Measurements from ENCODE around the gene KCNQ5. TPM values are rescaled to one million over a fixed set of nuclear protein-coding genes. Genes with fewer than 3 reads are reported as not detected.

The KCNQ5 gene
- total RNA-seq, 4 donors from 2014 or later: 1.1 to 14.6 (median 9.0) TPM

DNA sequence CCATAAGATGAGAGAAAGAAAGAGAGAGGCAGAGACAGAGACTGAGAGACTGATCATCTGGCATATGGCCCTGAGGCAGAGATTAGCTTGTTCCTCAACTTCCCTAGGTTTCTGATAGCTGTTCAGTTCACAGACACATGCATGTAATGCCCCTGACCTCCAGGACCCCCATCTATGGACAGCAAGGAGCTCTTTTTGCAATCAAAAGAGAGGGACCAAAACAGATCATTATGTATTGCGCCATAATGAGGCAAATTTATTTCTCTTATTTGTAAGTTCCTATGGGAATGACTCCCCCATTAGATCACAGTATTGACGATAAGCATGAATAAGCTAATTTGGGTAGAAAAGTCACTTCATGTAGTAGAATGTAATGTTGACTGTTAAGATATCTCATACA, 25.6 kb downstream of the KCNQ5 start:
- TF ChIP-seq, protein P1, sequence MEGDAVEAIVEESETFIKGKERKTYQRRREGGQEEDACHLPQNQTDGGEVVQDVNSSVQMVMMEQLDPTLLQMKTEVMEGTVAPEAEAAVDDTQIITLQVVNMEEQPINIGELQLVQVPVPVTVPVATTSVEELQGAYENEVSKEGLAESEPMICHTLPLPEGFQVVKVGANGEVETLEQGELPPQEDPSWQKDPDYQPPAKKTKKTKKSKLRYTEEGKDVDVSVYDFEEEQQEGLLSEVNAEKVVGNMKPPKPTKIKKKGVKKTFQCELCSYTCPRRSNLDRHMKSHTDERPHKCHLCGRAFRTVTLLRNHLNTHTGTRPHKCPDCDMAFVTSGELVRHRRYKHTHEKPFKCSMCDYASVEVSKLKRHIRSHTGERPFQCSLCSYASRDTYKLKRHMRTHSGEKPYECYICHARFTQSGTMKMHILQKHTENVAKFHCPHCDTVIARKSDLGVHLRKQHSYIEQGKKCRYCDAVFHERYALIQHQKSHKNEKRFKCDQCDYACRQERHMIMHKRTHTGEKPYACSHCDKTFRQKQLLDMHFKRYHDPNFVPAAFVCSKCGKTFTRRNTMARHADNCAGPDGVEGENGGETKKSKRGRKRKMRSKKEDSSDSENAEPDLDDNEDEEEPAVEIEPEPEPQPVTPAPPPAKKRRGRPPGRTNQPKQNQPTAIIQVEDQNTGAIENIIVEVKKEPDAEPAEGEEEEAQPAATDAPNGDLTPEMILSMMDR (IDR thresholded peaks at IDR 0.05): no peak
- no peak for TF ChIP-seq POLR2A (IDR thresholded peaks at IDR 0.05)
- H3K9me3 ChIP-seq: no peaks in the 10 kb centered on the region
- H3K36me3 ChIP-seq: no peaks in the 10 kb centered on the region
- no peak overlapping the region for H3K27ac ChIP-seq
- H3K4me3 ChIP-seq (replicated peaks in 1 of 3): no peak overlapping the region
- H3K27me3 ChIP-seq: no peaks in the 10 kb centered on the region
- no peak for DNase-seq
- 94 to 100% methylated on average over 2 of the region's 2 CpGs for WGBS, 2 donors
- intact Hi-C loops (cut with DNase I): no loop called here
- peaks cover 15 to 32% of the 10 kb centered on the region in 2 donors for H3K4me1 ChIP-seq

DNA sequence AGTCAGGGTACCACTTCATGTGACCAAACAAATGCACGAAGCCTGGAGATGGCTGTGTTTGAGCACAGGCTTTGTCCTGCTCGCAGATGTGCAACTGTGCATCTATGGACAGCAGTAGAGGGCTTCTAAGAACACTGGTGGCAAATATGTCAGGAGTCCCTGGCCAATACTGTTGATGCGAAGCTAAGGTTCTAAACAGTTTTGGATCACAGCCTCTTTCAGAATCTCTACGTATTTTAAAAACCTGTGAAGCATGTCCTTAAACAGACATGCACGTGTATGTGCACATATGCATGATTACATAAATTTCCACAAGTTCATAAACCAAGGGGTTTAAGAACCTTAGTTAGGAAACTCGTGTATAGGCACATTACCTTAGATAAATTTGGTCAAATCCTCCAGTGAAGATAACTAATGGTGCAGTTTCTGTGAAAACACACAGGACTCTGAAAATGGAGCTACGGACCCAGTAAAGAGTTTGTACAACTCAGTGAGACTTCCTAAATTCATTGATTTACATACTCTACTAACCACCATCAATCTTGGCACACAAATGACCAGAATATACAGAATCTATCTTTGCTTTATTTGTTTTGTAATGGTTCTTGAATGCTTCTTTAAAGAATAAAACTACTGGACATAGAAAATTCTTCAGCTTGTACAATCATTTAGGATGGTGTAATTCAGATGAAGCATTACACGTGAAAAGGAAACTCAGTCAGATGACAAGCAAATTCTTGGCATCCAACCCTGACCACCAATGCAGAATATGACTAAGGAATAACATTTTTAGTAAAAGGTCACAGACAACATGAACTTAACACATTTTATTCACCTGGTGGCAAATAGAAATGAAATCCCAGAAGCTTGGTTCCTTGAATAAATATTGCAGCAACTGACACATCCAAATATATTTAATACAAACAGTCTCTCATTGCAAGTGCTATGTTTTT, 27.4 kb downstream of the KCNQ5 start:
- Histone ChIP-seq H3K27me3 (no peaks in the 10 kb centered on the region), H3K27ac (peak overlapping the region in 2 of 3 donors; percentile 56 to 71), H3K36me3 (no peaks in the 10 kb centered on the region), H3K9me3 (no peaks in the 10 kb centered on the region), H3K4me3 (replicated peaks in 1 of 3) (no peak overlapping the region), H3K4me1 (peaks cover 21 to 35% of the 10 kb centered on the region in 2 donors)
- TF ChIP-seq, protein P1 (IDR thresholded peaks at IDR 0.05): no peak
- TF ChIP-seq POLR2A (IDR thresholded peaks at IDR 0.05): no peak
- intact Hi-C loops (cut with DNase I): no loop called here
- WGBS, 2 donors: 60 to 67% methylated on average over 8 of the region's 8 CpGs
- peak; percentile 18 to 53 for DNase-seq

DNA sequence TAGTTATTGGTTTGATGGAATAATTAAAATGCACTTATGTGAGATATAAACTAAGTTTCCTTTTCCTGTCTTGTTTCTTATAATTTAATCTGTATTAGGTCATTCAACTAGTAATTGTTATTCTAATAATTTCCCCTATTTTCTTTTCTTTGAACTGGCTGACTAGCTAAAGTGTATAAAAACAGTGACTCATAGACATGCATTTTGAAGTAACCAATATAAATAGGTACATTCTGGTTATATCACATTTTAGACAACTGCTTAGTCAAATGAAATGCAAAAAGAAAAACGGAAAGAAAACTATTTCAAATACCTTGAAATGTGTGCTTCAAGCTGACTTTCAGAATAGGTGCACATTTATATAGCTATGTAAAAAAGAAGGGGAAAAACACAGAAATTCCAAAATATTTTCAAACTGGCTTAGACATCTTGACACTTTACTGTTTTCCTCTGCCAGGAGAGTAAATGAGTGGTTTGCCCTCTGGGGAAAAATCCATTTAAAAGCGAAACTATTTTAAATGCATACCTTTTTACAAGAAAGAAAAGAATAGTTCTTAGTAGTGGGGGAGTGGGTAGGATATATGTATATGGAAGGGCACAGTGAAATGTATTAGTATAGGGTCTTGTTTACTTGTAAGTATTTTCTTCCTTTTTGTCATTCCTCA, 28.3 kb downstream of the KCNQ5 start:
- 33 to 37% methylated on average over 2 of the region's 2 CpGs for WGBS, 2 donors
- H3K4me3 ChIP-seq (replicated peaks in 1 of 3): no peak overlapping the region
- TF ChIP-seq, protein P1 (IDR thresholded peaks at IDR 0.05): no peak
- H3K27me3 ChIP-seq: no peaks in the 10 kb centered on the region
- H3K36me3 ChIP-seq: no peaks in the 10 kb centered on the region
- intact Hi-C loops (cut with DNase I): no loop called here
- no peak for DNase-seq
- H3K9me3 ChIP-seq: no peaks in the 10 kb centered on the region
- H3K4me1 ChIP-seq: peaks cover 21 to 35% of the 10 kb centered on the region in 2 donors
- H3K27ac ChIP-seq: peak overlapping the region in 2 of 3 donors; percentile 56 to 71

DNA sequence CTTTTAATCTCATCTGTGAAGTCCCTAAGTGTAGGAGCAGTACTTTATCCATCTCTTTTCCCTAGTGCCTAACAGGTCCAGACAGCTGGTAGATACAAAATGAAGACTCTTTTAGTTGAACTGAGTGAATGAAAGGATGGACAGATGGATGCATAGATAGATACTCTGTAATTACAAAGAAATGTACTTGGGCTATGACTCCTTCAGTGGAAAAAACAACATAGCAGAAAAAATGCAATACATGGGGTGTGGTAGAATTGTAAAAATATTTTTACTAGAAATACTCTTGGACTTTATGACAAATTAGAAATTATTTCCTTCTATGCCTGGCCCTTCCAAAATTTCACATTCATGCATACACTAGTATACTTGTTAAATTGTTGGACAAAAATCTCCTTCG, 29.3 kb downstream of the KCNQ5 start:
- no peaks in the 10 kb centered on the region for H3K36me3 ChIP-seq
- no peak overlapping the region for H3K4me3 ChIP-seq (replicated peaks in 1 of 3)
- TF ChIP-seq, protein P1 (IDR thresholded peaks at IDR 0.05): no peak
- TF ChIP-seq POLR2A (IDR thresholded peaks at IDR 0.05): no peak
- DNase-seq: no peak
- H3K27me3 ChIP-seq: no peaks in the 10 kb centered on the region
- peaks cover 21 to 35% of the 10 kb centered on the region in 2 donors for H3K4me1 ChIP-seq
- WGBS, 2 donors: 91% methylated on average over 1 of the region's 1 CpG
- H3K9me3 ChIP-seq: no peaks in the 10 kb centered on the region
- H3K27ac ChIP-seq: peak overlapping the region in 2 of 3 donors; percentile 56 to 71
- intact Hi-C loops (cut with DNase I): no loop called here

All from thyroid gland (tissue), 4 donors.